HCT116 (cell line): ENCODE data around the gene MMP24.

Experiments
- CTCF ChIP-seq, 3 experiments: fragments of 200-600 bp in 1 of 3; sonication (generic) in 1 of 3; IDR thresholded peaks in 2 of 3; conservative IDR thresholded peaks in 1 of 3; 2 replicates each; pipeline ENCODE4 v1.5.1; 2012 to 2017; ENCODE audit warnings: low read depth in 2 of 3, low read length in 2 of 3, antibody characterized with exemption in 1 of 3, borderline replicate concordance in 1 of 3, control low read depth in 1 of 3, mild to moderate bottlenecking in 1 of 3, mixed read lengths in 1 of 3, mixed run types in 1 of 3, moderate library complexity in 1 of 3; ENCODE audit not compliant: insufficient read depth in 1 of 3
- EZH2 ChIP-seq: fragments of 200-600 bp; sonication (generic); IDR thresholded peaks from 2 replicates; pipeline ENCODE4 v1.6.1; 2017; ENCODE audit warnings: antibody characterized with exemption, mixed run types
- EZH2phosphoT487 ChIP-seq: fragments of 200-600 bp; IDR thresholded peaks from 2 replicates; pipeline ENCODE4 v1.6.1; 2018; ENCODE audit warnings: antibody characterized with exemption, borderline replicate concordance
- MAX ChIP-seq: IDR thresholded peaks from 2 replicates; pipeline ENCODE4 v1.6.1; 2012
- POLR2A ChIP-seq: IDR thresholded peaks from 2 replicates; pipeline ENCODE4 v1.7.0; 2011; ENCODE audit warnings: borderline replicate concordance; ENCODE audit not compliant: insufficient read depth, insufficient read length; ENCODE audit errors: extremely low read depth
- POLR2AphosphoS5 ChIP-seq: IDR thresholded peaks from 2 replicates; pipeline ENCODE4 v1.6.1; 2011; ENCODE audit warnings: mild to moderate bottlenecking, low read depth, low read length, moderate library complexity
- RAD21 ChIP-seq: IDR thresholded peaks from 2 replicates; pipeline ENCODE4 v1.6.1; 2012; ENCODE audit warnings: low read depth, mild to moderate bottlenecking
- REST ChIP-seq: IDR thresholded peaks from 2 replicates; pipeline ENCODE4 v1.6.1; 2012; ENCODE audit warnings: low read depth
- SIN3A ChIP-seq: IDR thresholded peaks from 2 replicates; pipeline ENCODE4 v1.6.1; 2012; ENCODE audit warnings: low read depth
- SP1 ChIP-seq: IDR thresholded peaks from 2 replicates; pipeline ENCODE4 v1.6.1; 2012; ENCODE audit warnings: low read depth
- YY1 ChIP-seq: IDR thresholded peaks from 2 replicates; pipeline ENCODE4 v1.6.1; 2011; ENCODE audit warnings: low read length, low read depth, moderate library complexity, mild to moderate bottlenecking; ENCODE audit not compliant: insufficient replicate concordance; ENCODE audit errors: extremely low read depth
- ZBTB33 ChIP-seq: IDR thresholded peaks from 2 replicates; pipeline ENCODE4 v1.6.1; 2011; ENCODE audit warnings: mild to moderate bottlenecking, low read length, moderate library complexity; ENCODE audit not compliant: insufficient replicate concordance; ENCODE audit errors: extremely low read depth

- TF ChIP-seq YY1 (no peak), MAX (no peak), CTCF (IDR thresholded peaks at IDR 0.05 in 2 of 3, conservative IDR thresholded peaks at IDR 0.05 in 1 of 3; ENCODE audit: borderline replicate concordance in 1 of 3, insufficient read depth in 1 of 3, low read depth in 2 of 3, low read length in 2 of 3) (no peak), SP1 (no peak), POLR2A (no peak), EZH2 (no peak), SIN3A (no peak), POLR2AphosphoS5 (no peak), ZBTB33 (no peak), RAD21 (no peak), REST (no peak), EZH2phosphoT487 (no peak)
Observed at GRCh38 chr20:35301426-35301825, 74.9 kb downstream of the MMP24 start.
